ENCODE results near the gene WBP2.

The WBP2 gene

GRCh38 chr17:75831032-75831571 is 24.0 kb downstream of the WBP2 start:
- DNase-seq: no peak

GRCh38 chr17:75830164-75831031 is 24.7 kb downstream of the WBP2 start:
- DNase-seq: no peak

- DNase-seq: no peak
These were observed 25.4 kb downstream of the WBP2 start for GRCh38 chr17:75829747-75830146.

- DNase-seq: no peak
These were observed 26.4 kb downstream of the WBP2 start for GRCh38 chr17:75828741-75829140.

- no peak for DNase-seq
These were observed 27.1 kb downstream of the WBP2 start for GRCh38 chr17:75828076-75828400.

DNA sequence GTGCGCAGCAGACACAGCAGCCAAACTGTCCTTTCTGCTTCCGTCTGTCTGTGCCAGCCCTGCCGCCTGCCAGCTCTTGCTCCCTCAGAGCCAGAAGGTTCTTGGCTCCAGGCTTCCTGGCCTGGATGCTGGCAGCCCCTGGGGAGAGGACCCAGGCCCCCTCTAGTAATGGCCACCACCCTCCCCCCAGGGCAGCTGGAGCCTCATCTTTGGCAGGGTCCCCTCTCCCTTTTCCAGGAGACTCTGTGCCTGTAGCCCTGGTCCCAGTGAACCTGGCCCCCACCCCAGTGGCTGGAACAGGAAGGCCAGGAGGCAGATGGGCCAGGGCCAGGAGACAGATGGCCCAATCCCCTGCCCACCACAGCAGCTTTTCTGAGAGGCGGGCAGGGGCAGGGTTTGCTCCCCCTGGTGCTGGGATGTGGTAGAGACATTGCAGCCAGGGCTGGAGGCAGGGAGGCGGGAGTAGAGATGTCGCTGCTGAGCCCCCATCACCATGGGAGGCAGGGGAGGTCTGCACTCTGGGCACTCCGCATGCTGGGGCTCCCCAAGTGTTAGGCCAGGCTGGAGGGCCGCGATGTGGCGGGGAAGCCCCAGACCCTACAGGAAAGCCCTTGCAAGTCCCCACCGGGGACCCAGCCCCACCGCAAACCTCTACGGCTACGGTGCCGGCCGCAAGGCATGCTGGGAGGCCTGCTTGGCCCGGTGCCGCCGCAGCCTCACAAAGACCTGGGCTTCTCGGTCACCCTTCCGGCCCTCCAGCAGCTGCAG is 27.6 kb downstream of the WBP2 start:
- peak in 44 of 51 donors; percentile 17 to 87 (median 66) for DNase-seq

DNA sequence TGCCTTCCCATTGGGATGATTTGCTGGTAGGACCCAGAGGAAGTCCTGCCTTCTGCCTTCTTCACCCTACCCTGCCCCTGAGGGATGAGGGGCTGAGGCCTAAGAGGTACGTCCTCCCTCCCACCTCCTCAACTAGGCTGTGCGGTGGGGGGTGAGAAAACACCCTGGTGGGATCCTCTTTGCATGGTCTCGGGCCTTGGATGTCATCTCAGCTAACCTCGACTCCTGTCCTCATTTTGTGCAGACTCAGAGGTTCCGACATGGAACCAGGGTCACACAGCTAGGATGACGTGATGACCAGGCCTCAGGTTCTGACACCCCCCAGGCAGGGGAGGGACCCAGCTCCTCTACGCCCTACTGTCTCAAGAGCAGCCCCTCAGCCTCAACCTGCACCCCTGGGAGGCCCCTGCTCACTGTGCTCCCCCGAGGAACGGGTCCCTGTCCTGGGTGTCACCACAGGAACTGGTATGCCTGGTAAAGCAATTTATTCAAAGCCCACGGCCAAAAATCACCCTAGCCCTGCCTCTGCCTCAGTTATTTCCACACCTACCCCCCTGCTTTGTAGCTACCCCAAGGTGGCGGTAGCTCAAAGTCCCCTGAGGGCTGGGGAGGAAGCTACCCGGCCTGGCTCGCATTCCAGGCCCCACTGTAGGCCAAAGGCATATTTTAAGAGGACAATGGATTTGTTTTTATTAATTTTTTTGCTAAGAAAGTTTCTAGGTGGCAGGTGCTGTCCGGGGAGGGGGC is 28.4 kb downstream of the WBP2 start:
- DNase-seq: no peak

DNA sequence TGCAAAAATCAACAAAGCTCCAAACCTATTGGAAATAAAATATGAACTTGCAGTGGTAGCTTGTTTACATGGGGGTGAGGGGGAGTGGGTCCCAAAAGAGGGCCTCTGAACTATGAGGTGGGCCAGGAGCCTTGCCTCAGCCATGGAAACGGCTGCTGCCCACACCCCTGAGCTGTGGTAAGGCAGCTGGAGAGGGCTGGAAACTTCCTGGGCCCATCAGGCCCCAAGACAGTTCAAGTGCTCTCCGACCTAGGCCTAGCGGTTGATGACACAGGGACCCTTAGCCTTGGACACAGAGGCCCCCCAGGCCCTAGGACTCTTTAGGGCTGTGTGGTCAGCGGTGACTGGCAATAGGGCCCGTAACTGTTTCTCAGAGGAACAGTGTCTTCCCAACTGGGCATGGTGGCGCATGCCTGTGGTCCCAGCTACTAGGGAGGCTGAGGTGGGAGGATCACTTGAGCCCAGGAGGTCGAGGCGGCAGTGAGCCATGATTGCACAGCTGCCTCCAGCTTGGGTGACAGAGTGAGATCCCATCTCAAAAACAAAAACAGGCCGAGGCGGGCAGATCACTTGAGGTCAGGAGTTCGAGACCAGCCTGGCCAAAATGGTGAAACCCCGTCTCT is 29.3 kb downstream of the WBP2 start:
- no peak for DNase-seq

- DNase-seq: no peak
These were observed 30.0 kb downstream of the WBP2 start for GRCh38 chr17:75825149-75825552.

DNA sequence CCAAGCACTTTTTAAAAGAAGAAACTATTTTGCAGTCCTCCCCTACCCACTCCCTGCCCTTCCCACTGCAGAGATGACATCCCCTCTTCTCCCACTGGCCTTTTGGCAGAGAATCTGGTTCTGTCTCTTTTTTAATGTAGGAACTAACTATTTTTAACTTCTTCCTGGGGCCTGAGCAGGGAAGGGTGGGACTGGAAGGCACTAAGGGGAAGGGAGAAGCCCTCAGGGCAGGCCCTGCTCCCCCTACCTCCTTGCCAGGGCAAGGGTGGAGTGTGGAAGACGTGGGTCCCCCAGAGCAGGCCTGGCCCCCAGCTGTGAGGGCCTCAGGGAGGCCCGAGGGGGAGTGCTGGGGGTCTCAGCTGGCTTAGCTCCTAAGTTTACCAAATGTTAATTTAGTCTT is 30.5 kb downstream of the WBP2 start:
- DNase-seq: no peak

DNA sequence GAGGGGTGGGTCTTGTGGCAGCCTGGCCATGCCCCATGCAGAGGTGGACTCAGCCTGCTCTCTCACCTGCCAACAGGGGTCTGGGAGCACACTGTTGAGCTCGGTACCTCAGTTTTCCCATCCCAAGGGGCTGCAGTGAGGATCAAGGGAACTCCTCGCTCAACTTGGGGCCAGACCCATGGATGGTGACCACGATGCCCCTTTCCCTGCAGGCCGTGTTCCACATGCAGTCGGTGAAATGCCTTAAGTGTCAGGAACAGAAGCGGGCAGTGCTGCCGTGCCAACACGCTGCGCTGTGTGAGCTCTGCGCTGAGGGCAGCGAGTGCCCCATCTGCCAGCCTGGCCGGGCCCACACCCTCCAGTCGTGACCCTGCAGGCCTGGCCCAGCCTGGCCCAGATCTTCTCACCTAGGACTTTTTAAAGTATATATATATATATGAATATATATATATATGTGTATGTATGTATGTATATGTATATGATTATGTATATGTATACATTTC is 31.0 kb downstream of the WBP2 start:
- DNase-seq: no peak

DNA sequence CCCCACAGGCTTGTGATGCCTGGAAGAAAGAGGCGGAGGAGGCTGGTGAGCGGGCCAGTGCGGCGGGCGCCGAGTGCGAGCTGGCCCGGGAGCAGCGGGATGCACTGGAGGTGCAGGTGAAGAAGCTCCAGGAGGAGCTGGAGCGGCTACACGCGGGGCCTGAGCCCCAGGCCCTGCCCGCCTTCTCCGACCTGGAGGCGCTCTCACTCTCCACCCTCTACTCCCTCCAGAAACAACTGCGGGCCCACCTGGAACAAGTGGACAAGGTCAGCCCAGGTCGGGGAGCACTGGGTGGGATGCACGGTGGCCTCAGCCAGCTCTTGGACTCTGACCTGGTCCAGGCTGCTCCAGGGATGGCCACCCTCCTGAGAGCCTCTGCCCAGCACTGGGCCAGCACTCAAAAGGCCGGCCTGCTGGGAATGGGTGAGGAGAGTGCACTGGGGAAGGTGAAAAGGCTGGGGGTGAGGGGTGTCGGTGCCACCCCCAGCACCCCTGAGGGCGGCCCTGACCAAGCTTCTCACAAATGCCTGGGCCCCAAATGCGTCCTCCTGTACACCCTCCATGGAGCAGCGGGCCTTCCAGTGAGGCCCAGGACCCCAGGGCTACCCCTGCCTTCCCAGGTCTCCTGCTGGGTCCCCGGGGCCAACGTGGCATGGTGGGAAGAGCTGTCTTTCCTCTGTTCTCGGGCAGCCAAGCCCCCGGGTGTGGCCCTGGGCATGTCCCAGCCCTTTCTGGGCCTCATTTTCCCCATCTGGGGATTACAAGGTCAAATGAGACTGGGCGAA is 31.7 kb downstream of the WBP2 start:
- no peak for DNase-seq

- DNase-seq: no peak
These were observed 32.4 kb downstream of the WBP2 start for GRCh38 chr17:75822800-75823166.

- DNase-seq: peak in 2 of 51 donors; percentile 18 to 39
These were observed 32.9 kb downstream of the WBP2 start for GRCh38 chr17:75822119-75822799.

DNA sequence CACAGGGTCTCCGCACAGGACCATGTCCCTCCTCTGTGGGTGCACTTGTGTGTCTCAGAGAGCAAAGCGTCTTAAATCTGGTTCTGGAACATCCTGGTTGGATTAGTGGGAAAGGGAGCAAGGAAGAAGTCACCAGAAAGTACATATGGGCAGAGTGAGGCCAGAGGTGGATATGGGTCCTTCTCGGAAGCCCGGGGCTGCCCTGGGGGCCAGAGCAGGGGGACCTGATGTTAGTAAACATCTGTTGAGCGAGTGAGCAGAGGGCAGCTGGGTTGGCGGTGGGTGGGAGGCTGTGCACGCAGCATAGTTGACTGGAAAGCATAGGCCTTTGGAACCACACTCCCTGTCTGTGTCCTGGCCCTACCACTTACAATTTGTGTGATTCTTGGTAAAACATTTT is 33.6 kb downstream of the WBP2 start:
- no peak for DNase-seq

GRCh38 chr17:75820094-75821080 is 34.7 kb downstream of the WBP2 start:
- DNase-seq: no peak

DNA sequence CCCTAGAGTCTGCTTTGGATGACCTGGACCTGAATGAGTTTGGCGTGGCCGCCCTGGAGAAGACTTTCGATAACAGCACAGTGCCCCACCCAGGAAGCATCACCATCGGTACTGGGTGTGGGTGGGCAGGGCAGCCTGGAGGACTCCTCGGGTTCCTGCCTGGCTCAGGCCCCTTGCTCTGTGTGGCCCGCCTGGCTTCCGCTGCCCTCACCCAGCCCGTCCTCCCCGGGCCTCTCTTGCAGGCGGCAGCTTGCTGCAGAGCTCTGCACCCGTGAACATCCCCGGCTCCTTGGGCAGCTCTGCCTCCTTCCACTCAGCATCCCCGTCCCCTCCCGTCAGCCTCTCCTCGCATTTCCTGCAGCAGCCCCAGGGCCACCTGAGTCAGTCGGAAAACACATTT is 35.5 kb downstream of the WBP2 start:
- no peak for DNase-seq

GRCh38 chr17:75819116-75819515 is 36.0 kb downstream of the WBP2 start:
- DNase-seq: no peak
